Measurements from ENCODE around the gene DSCAML1.

The DSCAML1 gene, protein sequence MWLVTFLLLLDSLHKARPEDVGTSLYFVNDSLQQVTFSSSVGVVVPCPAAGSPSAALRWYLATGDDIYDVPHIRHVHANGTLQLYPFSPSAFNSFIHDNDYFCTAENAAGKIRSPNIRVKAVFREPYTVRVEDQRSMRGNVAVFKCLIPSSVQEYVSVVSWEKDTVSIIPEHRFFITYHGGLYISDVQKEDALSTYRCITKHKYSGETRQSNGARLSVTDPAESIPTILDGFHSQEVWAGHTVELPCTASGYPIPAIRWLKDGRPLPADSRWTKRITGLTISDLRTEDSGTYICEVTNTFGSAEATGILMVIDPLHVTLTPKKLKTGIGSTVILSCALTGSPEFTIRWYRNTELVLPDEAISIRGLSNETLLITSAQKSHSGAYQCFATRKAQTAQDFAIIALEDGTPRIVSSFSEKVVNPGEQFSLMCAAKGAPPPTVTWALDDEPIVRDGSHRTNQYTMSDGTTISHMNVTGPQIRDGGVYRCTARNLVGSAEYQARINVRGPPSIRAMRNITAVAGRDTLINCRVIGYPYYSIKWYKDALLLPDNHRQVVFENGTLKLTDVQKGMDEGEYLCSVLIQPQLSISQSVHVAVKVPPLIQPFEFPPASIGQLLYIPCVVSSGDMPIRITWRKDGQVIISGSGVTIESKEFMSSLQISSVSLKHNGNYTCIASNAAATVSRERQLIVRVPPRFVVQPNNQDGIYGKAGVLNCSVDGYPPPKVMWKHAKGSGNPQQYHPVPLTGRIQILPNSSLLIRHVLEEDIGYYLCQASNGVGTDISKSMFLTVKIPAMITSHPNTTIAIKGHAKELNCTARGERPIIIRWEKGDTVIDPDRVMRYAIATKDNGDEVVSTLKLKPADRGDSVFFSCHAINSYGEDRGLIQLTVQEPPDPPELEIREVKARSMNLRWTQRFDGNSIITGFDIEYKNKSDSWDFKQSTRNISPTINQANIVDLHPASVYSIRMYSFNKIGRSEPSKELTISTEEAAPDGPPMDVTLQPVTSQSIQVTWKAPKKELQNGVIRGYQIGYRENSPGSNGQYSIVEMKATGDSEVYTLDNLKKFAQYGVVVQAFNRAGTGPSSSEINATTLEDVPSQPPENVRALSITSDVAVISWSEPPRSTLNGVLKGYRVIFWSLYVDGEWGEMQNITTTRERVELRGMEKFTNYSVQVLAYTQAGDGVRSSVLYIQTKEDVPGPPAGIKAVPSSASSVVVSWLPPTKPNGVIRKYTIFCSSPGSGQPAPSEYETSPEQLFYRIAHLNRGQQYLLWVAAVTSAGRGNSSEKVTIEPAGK (N-terminal part only)

DNA sequence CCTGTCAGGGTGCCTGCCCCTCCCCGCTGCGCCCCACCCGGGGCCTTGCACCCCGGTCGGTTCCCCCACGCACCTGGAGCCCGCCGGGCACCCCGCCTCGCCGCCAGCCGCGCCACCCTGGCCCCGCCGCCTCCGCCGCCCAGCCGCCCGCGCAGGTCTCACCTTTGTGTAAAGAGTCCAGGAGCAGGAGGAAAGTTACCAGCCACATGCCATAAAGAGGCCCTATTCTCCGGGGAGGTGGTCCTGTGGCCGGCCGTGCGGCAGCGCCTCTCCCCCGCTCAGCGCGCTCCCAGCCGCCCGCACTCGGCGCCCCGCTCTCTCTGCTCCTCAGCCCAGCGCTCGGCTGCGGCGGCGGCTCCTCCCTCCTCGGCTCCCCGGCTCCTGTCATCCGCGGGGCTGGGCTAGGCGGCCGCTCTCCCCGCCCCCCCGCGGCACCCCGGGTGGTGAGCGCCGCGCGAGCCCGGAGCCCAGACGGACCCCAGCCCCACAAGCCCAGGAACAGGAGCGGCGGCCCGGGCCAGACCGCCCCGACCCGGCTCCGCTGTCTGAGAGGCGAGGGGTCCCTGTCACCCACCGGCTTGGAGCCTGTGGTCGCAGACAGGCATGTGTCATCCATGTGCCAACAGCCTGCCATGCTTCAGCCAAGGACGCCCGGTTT, at the start of gene DSCAML1:
Gene DSCAML1 (minus strand): TSS at position 345 of the 658 bp plus-strand sequence. CDS start 137 bp downstream, at position 208.
- CTCF ChIA-PET, result no interaction called here
- no peak for DNase-seq (ENCODE audit: extremely low spot score)

DNA sequence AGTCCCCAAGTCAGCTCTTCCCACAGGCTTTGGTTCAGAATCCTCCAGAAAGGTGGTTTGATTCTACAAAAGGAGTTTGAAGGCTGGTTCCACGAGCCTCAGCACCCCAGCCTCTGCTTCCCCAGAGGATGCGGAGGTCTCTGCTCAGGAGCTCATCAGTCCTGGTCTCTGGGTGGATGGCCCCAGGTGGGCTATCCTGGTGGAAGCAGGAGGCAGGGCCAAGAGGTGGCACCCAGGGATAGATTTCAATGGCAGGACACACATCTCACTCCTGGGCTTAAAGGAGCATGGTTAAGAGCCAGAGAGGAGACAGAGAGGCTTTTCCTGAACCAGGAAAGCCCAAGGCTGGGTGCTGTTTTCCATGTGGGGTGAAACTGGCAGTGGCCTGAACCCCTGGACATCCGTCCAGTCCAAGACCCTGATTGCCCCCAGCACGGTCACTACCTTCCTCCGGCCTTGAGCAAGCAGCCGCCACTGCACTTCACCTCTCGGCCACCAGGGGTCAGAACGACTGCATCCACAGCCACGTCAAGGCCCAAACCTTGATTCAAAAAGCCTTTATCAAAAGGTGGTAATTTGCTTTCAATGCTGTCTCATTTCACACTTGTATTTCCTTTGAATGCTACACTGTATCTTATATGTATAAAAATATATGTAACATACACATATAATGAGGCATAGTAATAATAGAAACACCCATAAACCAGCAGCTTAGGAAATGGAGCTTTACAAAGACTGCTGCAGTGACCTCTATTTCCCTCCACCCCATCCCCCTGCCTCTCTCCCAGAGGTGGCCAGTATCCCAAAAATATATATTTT, 46.9 kb upstream of the DSCAML1 start:
- TF ChIP-seq ELF4 (IDR thresholded peaks at IDR 0.05) (no peak), LEF1 (IDR thresholded peaks at IDR 0.05; ENCODE audit: borderline replicate concordance) (no peak)
- peak; percentile 73 for DNase-seq (ENCODE audit: extremely low spot score)
- POLR2A ChIA-PET, result no interaction called here
- CTCF ChIA-PET, result interaction anchor here (0.7 to 3.2 kb wide), 5 partner anchors 18 to 209 kb away, joined by 3 to 25 read pairs (median 4); no protein-coding TSS in a partner anchor

More for the DNA sequence above, at the start of gene DSCAML1:
- TF ChIP-seq ELF4 (IDR thresholded peaks at IDR 0.05), result no peak
- POLR2A ChIA-PET, result no interaction called here

DNA sequence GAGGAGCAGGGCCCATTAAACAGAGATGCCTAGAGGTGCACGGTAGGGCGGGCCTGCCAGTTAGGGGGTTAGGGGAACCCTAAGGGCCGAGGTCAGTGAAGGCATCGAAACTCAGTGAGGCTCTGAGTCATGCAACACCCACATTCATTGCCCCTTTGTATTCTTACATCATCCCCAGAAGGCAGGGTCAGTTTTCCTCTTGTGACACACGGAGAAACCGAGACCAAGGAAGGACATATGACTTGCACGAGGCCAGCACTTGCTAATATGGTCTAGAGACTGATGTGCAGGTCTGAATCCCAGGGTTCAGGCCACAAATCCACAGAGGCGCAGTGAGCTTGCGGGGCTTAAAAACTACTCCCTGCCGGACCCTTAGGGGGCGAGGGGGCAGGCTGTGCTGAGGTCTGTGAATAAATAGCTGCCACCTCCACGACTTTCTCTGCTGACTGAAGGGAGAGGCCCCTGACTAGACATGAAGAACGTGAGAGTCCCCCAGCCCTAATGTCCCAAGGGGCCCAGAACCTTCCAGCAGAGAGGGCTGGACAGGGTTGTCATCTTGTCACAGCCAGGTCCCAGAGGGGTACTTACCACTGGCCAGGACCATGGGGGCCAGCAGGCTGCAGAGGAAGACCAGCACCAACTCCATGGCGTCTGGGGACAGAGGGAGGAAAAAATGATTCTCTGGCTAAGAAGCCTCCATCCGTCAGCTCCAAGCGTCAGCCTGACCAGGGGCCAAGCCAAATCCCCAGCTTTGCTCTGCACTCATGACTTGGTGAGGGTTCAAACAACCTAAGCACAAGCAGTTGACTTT, 45.3 kb upstream of the DSCAML1 start:
- DNase-seq (ENCODE audit: extremely low spot score), result no peak
- ChIA-PET POLR2A (no interaction called here), CTCF (interaction anchor here (1.1 to 3.2 kb wide), 3 partner anchors 95 to 104 kb away, joined by 3 to 25 read pairs (median 3); no protein-coding TSS in a partner anchor)
- no peak for TF ChIP-seq FOXM1 (IDR thresholded peaks at IDR 0.05; ENCODE audit: borderline replicate concordance)

DNA sequence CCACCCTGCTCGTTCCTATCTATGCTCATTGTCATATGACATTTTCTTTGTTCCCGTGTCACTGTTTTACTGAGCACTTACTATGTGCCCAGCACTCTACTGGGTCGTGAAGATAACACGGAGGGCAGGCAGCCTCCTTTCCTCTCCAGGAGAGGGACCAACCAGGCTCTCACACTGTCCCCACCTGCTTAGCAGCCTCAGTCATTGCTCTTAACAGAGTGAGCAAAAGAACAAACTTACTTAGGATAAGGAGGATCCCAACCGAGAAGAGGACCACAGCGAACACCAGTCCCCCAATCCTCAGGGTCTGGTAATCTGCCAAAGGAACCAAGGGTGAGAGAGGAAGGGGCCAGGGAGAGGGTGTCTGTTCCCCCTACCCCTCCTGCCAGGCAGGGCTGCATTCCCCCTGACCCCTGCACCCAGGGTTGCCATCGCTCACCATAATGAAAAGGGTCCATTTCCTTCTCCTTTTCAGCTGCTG, 44.6 kb upstream of the DSCAML1 start:
- ChIA-PET CTCF (interaction anchor here (3.2 kb wide), 1 partner anchor 105 kb away, joined by 25 read pairs; no protein-coding TSS in a partner anchor), POLR2A (no interaction called here)
- TF ChIP-seq HDGF (IDR thresholded peaks at IDR 0.05; ENCODE audit: borderline replicate concordance), result no peak
- TF ChIP-seq TARDBP (IDR thresholded peaks at IDR 0.05), result no peak
- no peak for TF ChIP-seq FOXA1 (IDR thresholded peaks at IDR 0.05)
- TF ChIP-seq LEF1 (IDR thresholded peaks at IDR 0.05; ENCODE audit: borderline replicate concordance), result no peak
- no peak for TF ChIP-seq FOXM1 (IDR thresholded peaks at IDR 0.05; ENCODE audit: borderline replicate concordance)
- TF ChIP-seq L3MBTL2 (conservative IDR thresholded peaks at IDR 0.05), result no peak
- no peak for TF ChIP-seq SUZ12 (IDR thresholded peaks at IDR 0.05)
- TF ChIP-seq, protein P1, sequence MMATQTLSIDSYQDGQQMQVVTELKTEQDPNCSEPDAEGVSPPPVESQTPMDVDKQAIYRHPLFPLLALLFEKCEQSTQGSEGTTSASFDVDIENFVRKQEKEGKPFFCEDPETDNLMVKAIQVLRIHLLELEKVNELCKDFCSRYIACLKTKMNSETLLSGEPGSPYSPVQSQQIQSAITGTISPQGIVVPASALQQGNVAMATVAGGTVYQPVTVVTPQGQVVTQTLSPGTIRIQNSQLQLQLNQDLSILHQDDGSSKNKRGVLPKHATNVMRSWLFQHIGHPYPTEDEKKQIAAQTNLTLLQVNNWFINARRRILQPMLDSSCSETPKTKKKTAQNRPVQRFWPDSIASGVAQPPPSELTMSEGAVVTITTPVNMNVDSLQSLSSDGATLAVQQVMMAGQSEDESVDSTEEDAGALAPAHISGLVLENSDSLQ (IDR thresholded peaks at IDR 0.05), result no peak
- no peak for TF ChIP-seq SP1 (IDR thresholded peaks at IDR 0.05)
- no peak for TF ChIP-seq ARNT (IDR thresholded peaks at IDR 0.05)
- no peak for TF ChIP-seq FOXK2 (IDR thresholded peaks at IDR 0.05)
- no peak for TF ChIP-seq CTBP1 (IDR thresholded peaks at IDR 0.05; ENCODE audit: borderline replicate concordance)
- TF ChIP-seq BHLHE40 (IDR thresholded peaks at IDR 0.05; ENCODE audit: borderline replicate concordance), result no peak
- DNase-seq (ENCODE audit: extremely low spot score), result no peak

- ChIA-PET POLR2A (no interaction called here), CTCF (interaction anchor here (1.0 kb wide), 1 partner anchor 106 kb away, joined by 5 read pairs; no protein-coding TSS in a partner anchor)
Measured at GRCh38 chr11:117840881-117841550, 44.0 kb upstream of the DSCAML1 start.

More at GRCh38 chr11:117840881-117841550, 44.0 kb upstream of the DSCAML1 start:
- DNase-seq (ENCODE audit: extremely low spot score), result no peak
- TF ChIP-seq NFRKB (IDR thresholded peaks at IDR 0.05), result no peak
- TF ChIP-seq SP1 (IDR thresholded peaks at IDR 0.05), result no peak
- TF ChIP-seq FOXM1 (IDR thresholded peaks at IDR 0.05; ENCODE audit: borderline replicate concordance), result no peak
- TF ChIP-seq, protein P1 (IDR thresholded peaks at IDR 0.05), result no peak
- no peak for TF ChIP-seq FOXK2 (IDR thresholded peaks at IDR 0.05)
- TF ChIP-seq CTBP1 (IDR thresholded peaks at IDR 0.05; ENCODE audit: borderline replicate concordance), result no peak
- TF ChIP-seq SUZ12 (IDR thresholded peaks at IDR 0.05), result no peak
- no peak for TF ChIP-seq BHLHE40 (IDR thresholded peaks at IDR 0.05; ENCODE audit: borderline replicate concordance)
- no peak for TF ChIP-seq ARNT (IDR thresholded peaks at IDR 0.05)
- TF ChIP-seq LEF1 (IDR thresholded peaks at IDR 0.05; ENCODE audit: borderline replicate concordance), result no peak
- TF ChIP-seq ZNF384 (IDR thresholded peaks at IDR 0.05), result no peak
- no peak for TF ChIP-seq L3MBTL2 (conservative IDR thresholded peaks at IDR 0.05)
